NB4 (cell line): ENCODE measurements around the gene KAZN.

Source experiments
- DNase-seq: peaks from one replicate; pipeline ENCODE4 v3.0.0; 2010; ENCODE audit warnings: low read depth
- H3K4me3 ChIP-seq: one replicate; pipeline ENCODE4 v1.5.1; 2011; ENCODE audit warnings: mild to moderate bottlenecking, low read depth, low read length, moderate library complexity
- MYC ChIP-seq: IDR thresholded peaks from 2 replicates; pipeline ENCODE4 v1.6.1; 2011; ENCODE audit warnings: low read depth, low read length
- POLR2A ChIP-seq: IDR thresholded peaks from 2 replicates; pipeline ENCODE4 v1.6.1; 2011; ENCODE audit warnings: mild to moderate bottlenecking; ENCODE audit not compliant: insufficient read length; ENCODE audit errors: extremely low read depth
- TF ChIP-seq, protein P1 (sequence below): IDR thresholded peaks from one replicate; pipeline ENCODE4 v1.5.1; 2012; ENCODE audit warnings: low read depth, low read length
- TF ChIP-seq, protein P2 (sequence below): IDR thresholded peaks from 2 replicates; pipeline ENCODE4 v1.6.1; 2011; ENCODE audit warnings: low read depth, low read length

Gene KAZN

DNA sequence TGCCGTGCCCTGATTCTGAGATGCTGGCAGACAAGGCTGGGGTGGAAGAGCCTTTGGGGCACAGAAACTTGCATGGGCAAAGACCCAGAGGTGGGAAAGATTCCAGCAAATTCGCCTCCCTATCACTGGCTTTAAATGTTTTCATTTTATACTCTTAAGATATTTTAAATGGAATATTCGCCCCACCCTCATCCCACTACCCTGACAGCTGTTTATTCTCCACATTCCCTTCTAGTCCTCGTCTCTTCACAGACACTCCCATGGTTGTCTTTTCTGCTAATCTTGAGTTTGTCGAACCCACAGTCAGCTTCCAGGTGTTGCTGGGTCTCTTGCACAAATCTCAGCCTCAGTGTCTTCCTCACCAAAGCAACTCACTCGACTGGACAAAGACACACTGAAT lies 245.0 kb downstream of the KAZN start:
- DNase-seq, result no peak
- TF ChIP-seq MYC (no peak), POLR2A (no peak)
- TF ChIP-seq, protein P1, sequence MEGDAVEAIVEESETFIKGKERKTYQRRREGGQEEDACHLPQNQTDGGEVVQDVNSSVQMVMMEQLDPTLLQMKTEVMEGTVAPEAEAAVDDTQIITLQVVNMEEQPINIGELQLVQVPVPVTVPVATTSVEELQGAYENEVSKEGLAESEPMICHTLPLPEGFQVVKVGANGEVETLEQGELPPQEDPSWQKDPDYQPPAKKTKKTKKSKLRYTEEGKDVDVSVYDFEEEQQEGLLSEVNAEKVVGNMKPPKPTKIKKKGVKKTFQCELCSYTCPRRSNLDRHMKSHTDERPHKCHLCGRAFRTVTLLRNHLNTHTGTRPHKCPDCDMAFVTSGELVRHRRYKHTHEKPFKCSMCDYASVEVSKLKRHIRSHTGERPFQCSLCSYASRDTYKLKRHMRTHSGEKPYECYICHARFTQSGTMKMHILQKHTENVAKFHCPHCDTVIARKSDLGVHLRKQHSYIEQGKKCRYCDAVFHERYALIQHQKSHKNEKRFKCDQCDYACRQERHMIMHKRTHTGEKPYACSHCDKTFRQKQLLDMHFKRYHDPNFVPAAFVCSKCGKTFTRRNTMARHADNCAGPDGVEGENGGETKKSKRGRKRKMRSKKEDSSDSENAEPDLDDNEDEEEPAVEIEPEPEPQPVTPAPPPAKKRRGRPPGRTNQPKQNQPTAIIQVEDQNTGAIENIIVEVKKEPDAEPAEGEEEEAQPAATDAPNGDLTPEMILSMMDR, result no peak
- TF ChIP-seq, protein P2, sequence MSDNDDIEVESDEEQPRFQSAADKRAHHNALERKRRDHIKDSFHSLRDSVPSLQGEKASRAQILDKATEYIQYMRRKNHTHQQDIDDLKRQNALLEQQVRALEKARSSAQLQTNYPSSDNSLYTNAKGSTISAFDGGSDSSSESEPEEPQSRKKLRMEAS, result no peak
- no peak overlapping the region for H3K4me3 ChIP-seq

DNA sequence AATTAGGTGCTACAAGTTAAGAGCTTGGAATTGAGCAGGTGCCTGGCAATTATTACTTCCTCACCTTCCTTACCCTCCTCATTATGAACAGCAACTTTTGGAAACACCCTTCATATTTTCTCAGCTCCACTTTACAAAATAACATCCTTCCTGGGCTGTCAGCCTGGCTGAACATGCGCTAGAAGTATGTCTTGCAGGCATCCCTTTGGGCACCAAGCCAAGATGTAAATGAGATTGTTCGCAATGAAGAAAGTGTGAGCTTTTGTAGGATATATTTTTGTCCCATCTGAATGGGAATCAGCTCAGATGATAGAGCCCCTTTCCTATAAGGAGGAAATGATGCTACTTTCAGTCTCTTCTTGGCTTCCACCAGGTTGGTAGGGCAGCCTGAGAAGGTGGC lies 245.9 kb downstream of the KAZN start:
- TF ChIP-seq POLR2A (no peak), MYC (no peak)
- TF ChIP-seq, protein P2, result no peak
- TF ChIP-seq, protein P1, result no peak
- no peak overlapping the region for H3K4me3 ChIP-seq
- no peak for DNase-seq

DNA sequence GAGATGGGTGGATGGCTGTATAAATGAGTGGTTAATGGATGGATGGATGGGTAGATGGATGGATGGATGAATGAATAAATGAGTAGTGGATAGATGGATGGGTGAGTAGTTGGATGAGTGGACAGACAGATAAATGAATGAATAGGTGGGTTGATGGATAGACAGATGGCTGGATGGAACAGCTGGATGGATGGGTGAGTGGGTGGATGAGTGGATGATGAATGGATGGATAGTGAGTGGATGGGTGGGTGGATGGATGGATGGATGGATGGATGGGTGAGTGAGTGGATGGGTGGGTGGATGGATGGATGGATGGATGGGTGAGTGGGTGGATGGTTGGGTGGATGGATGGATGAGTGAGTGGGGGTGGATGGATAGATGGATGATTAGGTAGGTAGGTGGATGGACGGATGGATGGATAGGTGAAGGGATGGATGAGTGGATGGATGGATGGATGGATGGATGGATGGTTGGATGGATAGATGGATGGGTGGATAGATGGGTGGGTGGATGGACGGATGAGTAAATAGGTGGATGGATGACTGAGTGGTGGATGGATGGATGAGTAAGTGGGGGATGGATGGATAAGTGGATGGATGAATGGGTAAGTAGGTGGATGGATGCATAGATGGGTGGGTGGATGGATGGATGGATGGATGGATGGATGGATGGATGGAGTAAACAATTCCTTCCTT lies 246.6 kb downstream of the KAZN start:
- TF ChIP-seq POLR2A (no peak), MYC (no peak)
- TF ChIP-seq, protein P2, result no peak
- TF ChIP-seq, protein P1, result no peak
- no peak for DNase-seq
- no peak overlapping the region for H3K4me3 ChIP-seq

DNA sequence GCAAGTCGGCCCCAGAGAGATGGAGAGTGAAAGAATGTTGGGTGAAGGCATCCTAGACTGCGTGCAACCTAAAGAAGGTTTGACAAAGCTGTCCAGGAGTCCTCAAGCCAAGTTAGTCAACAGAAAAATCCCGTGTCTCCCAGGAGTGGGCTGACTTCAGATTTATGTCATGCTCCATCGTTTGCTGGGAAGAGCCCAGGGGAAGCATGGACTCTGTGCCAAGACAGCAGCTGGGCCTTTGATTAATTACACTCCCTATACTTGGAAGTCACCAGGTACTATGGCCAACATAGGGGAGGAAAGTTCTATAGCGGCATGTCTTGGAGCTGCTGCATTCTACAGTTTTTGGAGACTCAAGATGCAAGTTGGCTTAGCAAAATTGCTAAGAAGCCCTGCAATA lies 247.4 kb downstream of the KAZN start:
- DNase-seq, result no peak
- TF ChIP-seq MYC (no peak), POLR2A (no peak)
- TF ChIP-seq, protein P2, result no peak
- TF ChIP-seq, protein P1, result no peak
- no peak overlapping the region for H3K4me3 ChIP-seq

DNA sequence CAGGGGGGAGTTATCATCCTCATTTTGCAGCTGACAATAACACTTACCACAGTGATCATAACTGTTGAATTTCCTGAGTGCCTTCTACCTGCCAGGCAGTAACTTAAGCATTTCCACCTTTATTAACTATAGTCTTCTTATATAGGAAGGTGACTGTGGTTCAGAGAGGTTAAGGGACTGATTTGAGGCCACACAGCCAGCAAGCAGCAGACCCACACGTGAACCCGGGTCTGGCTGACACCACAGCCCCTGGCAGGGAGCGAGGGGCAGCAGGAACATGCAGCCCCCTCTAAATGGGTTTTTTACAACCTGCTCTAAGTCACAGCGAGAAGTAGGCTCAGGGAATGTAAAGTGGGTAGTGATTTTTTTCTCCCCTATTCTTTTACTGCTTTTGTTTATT lies 248.2 kb downstream of the KAZN start:
- no peak overlapping the region for H3K4me3 ChIP-seq
- DNase-seq, result no peak
- TF ChIP-seq POLR2A (no peak), MYC (no peak)
- TF ChIP-seq, protein P1, result no peak
- TF ChIP-seq, protein P2, result no peak
